Natural killer cell (primary cell): ENCODE results near the gene MYO5A. TPM values are rescaled to one million over a fixed set of nuclear protein-coding genes. Genes with fewer than 3 reads are reported as not detected.

ENCODE experiments used
- ATAC-seq, 3 donors: fragments of 150-1000 bp in 2 of 3; fragments of 200-7000 bp in 1 of 3; cut with Tn5 transposase; 1 replicate in 1 of 3; 2 replicates in 2 of 3; pipeline ENCODE4 v1.10.0; 2021; ENCODE audit warnings: mild to moderate bottlenecking in 2 of 3, moderate library complexity in 2 of 3
- DNase-seq, 2 donors: peaks; one replicate each; pipeline versions ENCODE4 v3.0.0 to v3.0.0-alpha.2; 2013 to 2021; ENCODE audit warnings: mixed read lengths in 1 of 2
- H3K27ac ChIP-seq: one replicate; pipeline ENCODE4 v1.5.1; 2013; ENCODE audit warnings: mild to moderate bottlenecking, low read length
- H3K27me3 ChIP-seq: one replicate; pipeline ENCODE4 v1.6.1; 2013; ENCODE audit warnings: low read length; ENCODE audit not compliant: control insufficient read depth, insufficient read depth
- H3K36me3 ChIP-seq: one replicate; pipeline ENCODE4 v1.6.1; 2013; ENCODE audit warnings: low read length; ENCODE audit not compliant: control insufficient read depth, insufficient read depth
- H3K4me1 ChIP-seq: one replicate; pipeline ENCODE4 v1.6.1; 2013; ENCODE audit warnings: low read length; ENCODE audit not compliant: control insufficient read depth, insufficient read depth
- H3K4me3 ChIP-seq: one replicate; pipeline ENCODE4 v1.5.1; 2013; ENCODE audit warnings: low read length
- H3K9me3 ChIP-seq: one replicate; pipeline ENCODE4 v1.6.1; 2013; ENCODE audit warnings: low read length; ENCODE audit not compliant: control insufficient read depth, insufficient read depth
- H3K27ac Mint-ChIP-seq, 2 donors: one replicate each; pipeline ENCODE4 v1.8.0; 2022; ENCODE audit warnings: mild to moderate bottlenecking in 2 of 2, mixed read lengths in 2 of 2, moderate library complexity in 1 of 2
- H3K27me3 Mint-ChIP-seq, 2 donors: one replicate each; pipeline ENCODE4 v1.8.0; 2022; ENCODE audit warnings: low read depth in 2 of 2, mixed read lengths in 2 of 2
- H3K36me3 Mint-ChIP-seq: one replicate; pipeline ENCODE4 v1.8.0; 2022; ENCODE audit warnings: mixed read lengths
- H3K4me1 Mint-ChIP-seq, 2 donors: one replicate each; pipeline ENCODE4 v1.8.0; 2022; ENCODE audit warnings: mixed read lengths in 2 of 2
- H3K4me3 Mint-ChIP-seq: one replicate; pipeline ENCODE4 v1.8.0; 2022; ENCODE audit warnings: mild to moderate bottlenecking, moderate library complexity, mixed read lengths
- H3K9me3 Mint-ChIP-seq, 2 donors: one replicate each; pipeline ENCODE4 v1.8.0; 2022; ENCODE audit warnings: mixed read lengths in 2 of 2
- CTCF ChIP-seq: fragments of 200-600 bp; IDR thresholded peaks from one replicate; pipeline ENCODE4 v1.8.0; 2022; ENCODE audit warnings: antibody characterized with exemption
- WGBS: methylation state at CpG from one replicate; pipeline ENCODE4 v1.1.7; 2013; ENCODE audit warnings: missing lambda C conversion rate; ENCODE audit not compliant: insufficient coverage; 5-methylcytosine and 5-hydroxymethylcytosine counted together
- intact Hi-C: fragments of 100-400 bp; cut with micrococcal nuclease; formaldehyde crosslinking; loops from one replicate; pipeline ENCODE4 v1.14.2; 2022
- total RNA-seq, 4 donors: library from RNA; stranded (reverse); fragments of 120-200 nt in 1 of 4; gene quantifications; one replicate each; pipeline versions ENCODE4 v1.2.3 to v1.2.4, GENCODE V29; 2013 to 2022

MYO5A gene
- total RNA-seq, 3 donors from 2014 or later (not counting 1 experiment from before 2014, with no cell fraction given), result 42.8 to 51.5 (median 44.4) TPM

DNA sequence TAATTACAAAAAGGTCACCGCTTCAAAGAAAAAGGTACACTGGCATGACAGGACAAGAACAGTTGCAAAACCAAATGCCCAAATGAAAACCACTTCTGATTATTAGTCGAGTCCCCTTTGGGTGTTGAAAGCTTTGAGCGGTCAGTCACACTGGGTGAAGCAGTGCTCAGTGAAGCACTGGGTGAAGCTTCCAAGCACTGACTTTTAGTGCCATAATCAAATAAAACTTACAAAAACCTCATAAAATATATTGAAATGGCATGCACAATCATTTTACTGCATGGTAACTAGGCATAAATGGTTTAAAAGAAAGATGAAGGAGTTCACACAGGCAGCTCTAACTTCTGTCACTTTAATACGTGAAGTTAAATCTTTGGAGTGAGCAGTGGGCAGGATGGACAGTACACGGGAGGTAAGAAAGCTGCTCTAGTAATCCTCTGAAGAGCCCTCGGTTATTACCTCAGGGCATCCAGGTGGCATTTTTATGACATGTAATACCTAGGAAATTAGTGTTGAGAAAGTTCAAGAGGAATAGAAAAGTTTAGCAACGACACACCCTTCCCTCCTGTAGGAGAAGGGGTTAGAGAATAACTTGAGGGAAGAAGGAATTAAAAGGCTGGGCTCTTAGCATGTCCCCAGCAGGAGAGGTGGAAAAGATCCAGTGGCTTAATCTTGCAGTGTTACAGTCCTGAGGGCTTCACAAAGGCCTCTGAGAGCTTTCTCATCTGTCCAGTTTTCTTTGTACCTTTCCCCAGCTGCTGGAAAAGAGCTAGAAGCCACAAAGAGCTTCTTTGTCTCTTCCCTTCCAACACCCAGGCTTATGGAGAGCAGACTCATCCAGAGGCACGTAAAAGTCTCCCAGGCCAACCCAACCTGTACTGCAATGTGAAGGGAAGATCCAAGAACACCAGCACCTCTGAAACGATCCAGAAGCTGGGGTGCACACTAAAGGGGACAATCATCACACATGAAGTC, 168.2 kb downstream of the MYO5A start:
- Histone ChIP-seq H3K4me1 (no peaks in the 10 kb centered on the region), H3K27me3 (no peaks in the 10 kb centered on the region), H3K27ac (no peak overlapping the region), H3K36me3 (peaks cover 51% of the 10 kb centered on the region), H3K4me3 (no peak overlapping the region), H3K9me3 (no peaks in the 10 kb centered on the region)
- Mint-ChIP-seq H3K9me3 (no peaks in the 10 kb centered on the region), H3K4me1 (peaks cover 0 to 5% of the 10 kb centered on the region in 2 donors), H3K27ac (no peak overlapping the region), H3K36me3 (peaks cover 31% of the 10 kb centered on the region), H3K4me3 (no peak overlapping the region), H3K27me3 (no peaks in the 10 kb centered on the region)
- intact Hi-C loops, result no loop called here
- ATAC-seq (no peak), DNase-seq (no peak)
- WGBS, result over 99% methylated on average over 9 of the region's 9 CpGs
- TF ChIP-seq CTCF, result no peak

GRCh38 chr15:52359722-52360121, 169.0 kb downstream of the MYO5A start:
- Mint-ChIP-seq H3K36me3 (peaks cover 23% of the 10 kb centered on the region), H3K27me3 (no peaks in the 10 kb centered on the region), H3K27ac (no peak overlapping the region), H3K9me3 (no peaks in the 10 kb centered on the region), H3K4me3 (no peak overlapping the region), H3K4me1 (peaks cover 0 to 5% of the 10 kb centered on the region in 2 donors)
- H3K4me1 ChIP-seq, result no peaks in the 10 kb centered on the region
- H3K4me3 ChIP-seq, result no peak overlapping the region
- DNase-seq (no peak), ATAC-seq (no peak)
- H3K36me3 ChIP-seq, result peaks cover 46% of the 10 kb centered on the region
- no peaks in the 10 kb centered on the region for H3K27me3 ChIP-seq
- no peak for TF ChIP-seq CTCF
- no CpG with 5 or more reads among the region's 1 CpG for WGBS
- H3K9me3 ChIP-seq, result no peaks in the 10 kb centered on the region
- intact Hi-C loops, result no loop called here
- no peak overlapping the region for H3K27ac ChIP-seq

- Histone ChIP-seq H3K4me1 (no peaks in the 10 kb centered on the region), H3K36me3 (peaks cover 43% of the 10 kb centered on the region), H3K27me3 (no peaks in the 10 kb centered on the region), H3K9me3 (no peaks in the 10 kb centered on the region), H3K4me3 (no peak overlapping the region), H3K27ac (no peak overlapping the region)
- Mint-ChIP-seq H3K27me3 (no peaks in the 10 kb centered on the region), H3K9me3 (no peaks in the 10 kb centered on the region), H3K36me3 (peaks cover 11% of the 10 kb centered on the region), H3K27ac (no peak overlapping the region), H3K4me1 (peaks cover 0 to 5% of the 10 kb centered on the region in 2 donors), H3K4me3 (no peak overlapping the region)
- no peak for ATAC-seq
- intact Hi-C loops, result no loop called here
- DNase-seq, result no peak
- 99% methylated on average over 5 of the region's 5 CpGs for WGBS
- TF ChIP-seq CTCF, result no peak
These were observed 170.7 kb downstream of the MYO5A start for GRCh38 chr15:52357949-52358348.
